GM19193 (cell line): ENCODE measurements around the gene MRPL58.

Experiments used
- POLR2A ChIP-seq: IDR thresholded peaks from 4 replicates; pipeline ENCODE4 v1.6.1; 2011; ENCODE audit not compliant: insufficient read depth, insufficient read length; ENCODE audit errors: extremely low read depth

Gene MRPL58

GRCh38 chr17:75003957-75004355 is 8.5 kb upstream of the MRPL58 start:
- no peak for TF ChIP-seq POLR2A

GRCh38 chr17:75004371-75004770 is 8.1 kb upstream of the MRPL58 start:
- TF ChIP-seq POLR2A: no peak

DNA sequence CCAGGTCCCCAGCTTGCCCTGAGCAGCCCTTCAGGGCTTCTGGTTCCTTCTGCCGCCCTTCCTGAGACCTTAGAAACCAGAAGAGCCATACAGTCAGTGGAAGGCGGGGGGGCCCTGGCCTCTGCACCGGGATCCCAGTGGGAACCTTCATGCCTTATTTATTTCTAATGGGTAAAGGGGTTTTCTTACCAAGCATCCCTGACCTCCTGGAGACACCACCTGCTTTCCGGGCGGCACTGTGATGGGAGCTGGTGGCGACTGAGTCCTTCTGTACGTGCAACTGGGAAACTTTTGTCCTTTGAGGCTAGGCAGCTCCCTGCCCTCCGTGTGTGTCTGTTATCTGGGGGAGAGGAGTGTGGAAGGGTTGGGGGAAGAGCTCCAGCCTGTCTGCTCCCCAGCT is 7.2 kb upstream of the MRPL58 start:
- TF ChIP-seq POLR2A: no peak

GRCh38 chr17:75006653-75007052 is 5.8 kb upstream of the MRPL58 start:
- TF ChIP-seq POLR2A: no peak

DNA sequence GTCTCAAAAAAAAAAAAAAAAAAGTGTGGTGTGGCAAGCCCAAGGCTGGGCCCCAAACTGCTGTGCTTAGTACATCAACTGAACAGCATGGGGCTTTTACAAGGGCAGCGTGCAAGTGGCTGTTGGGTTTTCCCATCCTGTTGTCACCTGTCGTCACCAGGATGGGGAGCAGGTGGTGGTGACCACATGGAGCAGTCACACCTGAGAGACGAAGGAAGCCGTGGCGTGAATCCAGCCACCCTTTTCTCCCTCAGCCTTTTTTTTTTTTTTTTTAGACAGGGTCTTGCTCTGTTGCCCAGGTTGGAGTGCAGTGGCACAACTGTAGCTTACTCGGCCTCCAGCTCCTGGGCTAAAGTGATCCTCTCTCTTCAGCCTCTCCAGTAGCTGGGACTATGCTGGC is 4.1 kb upstream of the MRPL58 start:
- no peak for TF ChIP-seq POLR2A

- no peak for TF ChIP-seq POLR2A
Observed at GRCh38 chr17:75009139-75009724, 3.2 kb upstream of the MRPL58 start.

GRCh38 chr17:75010683-75011400 is 1.6 kb upstream of the MRPL58 start:
- TF ChIP-seq POLR2A: no peak

DNA sequence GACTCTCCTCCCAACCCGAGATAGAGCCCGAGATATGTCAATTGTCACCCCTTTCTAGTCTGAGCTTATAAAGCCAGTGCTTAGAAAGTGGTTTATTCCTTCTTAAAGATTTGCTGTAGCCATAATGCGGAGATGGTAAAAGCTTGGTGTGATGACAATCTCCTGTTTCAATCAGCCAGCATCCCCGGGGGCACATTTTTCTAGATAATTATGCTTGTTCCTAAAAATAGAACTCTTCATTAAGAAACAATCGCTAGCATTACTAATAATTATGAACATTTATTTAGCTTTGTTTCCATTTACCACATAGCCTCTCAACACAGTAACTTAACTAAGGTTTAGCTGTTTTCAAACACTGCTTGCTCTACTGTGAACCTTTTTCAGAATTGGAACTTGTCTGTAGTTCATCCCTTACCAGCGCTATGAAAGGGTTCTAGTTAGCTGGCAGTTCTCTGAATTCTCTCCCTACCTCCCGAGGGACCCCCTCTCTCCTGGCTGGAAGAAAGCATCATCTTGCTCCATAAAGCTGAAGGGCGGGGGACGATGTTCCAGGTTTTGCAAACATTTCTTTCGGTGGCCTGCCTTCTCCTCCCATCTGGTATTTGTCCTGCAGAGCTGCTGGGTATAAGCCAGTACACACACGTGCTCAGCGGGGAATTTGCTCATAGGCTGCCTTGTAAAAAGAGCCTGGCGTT is 922 bp upstream of the MRPL58 start:
- no peak for TF ChIP-seq POLR2A

DNA sequence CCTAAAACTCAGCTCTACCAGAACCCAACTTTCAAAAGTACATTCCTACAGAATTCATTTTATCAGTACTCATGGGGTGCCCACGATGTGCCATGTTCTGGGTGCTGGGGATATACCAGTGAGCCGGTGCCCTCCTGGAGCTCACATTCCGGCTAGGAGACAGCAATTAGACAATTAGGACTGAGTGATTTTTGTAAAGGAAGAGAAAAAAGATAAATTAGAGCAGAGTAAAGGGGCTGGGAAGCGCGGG is 449 bp upstream of the MRPL58 start:
- TF ChIP-seq POLR2A: no peak

DNA sequence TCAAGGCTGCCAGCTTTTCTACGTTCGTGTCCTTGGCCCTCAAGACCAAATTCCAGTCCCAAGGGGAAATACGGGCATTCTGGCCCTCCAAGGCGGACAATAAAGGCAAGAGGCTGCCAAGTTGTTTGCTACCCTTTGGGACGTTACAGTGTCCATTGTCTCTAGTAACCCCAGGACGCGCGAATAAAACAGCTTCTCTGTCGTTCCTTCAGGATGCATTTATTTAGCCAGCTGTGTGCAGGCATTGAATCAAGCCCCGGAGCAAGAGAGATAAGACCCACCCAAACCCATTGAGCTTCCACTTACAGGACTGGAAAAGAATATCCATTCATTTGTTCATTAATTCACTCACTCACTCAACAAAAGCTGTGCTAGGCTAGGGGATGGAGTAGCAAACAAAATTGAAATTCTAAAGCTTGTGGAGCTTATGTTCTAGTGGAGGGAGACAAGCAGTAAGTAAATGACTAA is 656 bp downstream of the MRPL58 start:
- TF ChIP-seq POLR2A: no peak

- TF ChIP-seq POLR2A: no peak
Observed at GRCh38 chr17:75019146-75019545, 6.7 kb downstream of the MRPL58 start.

GRCh38 chr17:75019710-75020109 is 7.2 kb downstream of the MRPL58 start:
- no peak for TF ChIP-seq POLR2A

- TF ChIP-seq POLR2A: no peak
Observed at GRCh38 chr17:75020331-75021110, 8.1 kb downstream of the MRPL58 start.

- TF ChIP-seq POLR2A: no peak
Observed at GRCh38 chr17:75024686-75025397, 12.4 kb downstream of the MRPL58 start.

DNA sequence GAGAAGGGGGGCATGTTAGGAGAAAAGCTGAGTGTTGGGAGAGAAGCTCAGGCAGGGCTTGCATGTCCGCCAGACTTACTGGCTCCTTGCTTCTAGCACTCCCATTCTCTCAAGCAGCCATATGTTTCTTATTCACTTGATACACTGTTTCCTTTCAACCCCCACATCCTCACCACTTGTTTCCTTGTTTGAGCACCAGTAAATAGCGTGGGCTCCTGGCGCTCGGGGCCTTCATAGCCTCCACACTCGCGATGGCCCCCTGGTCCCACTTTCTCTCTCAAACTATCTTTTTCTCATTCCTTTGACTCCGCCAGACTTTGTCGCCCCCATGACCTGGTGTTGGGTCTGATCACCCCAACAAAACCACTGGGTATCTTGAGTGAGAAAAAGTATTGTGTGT is 17.7 kb downstream of the MRPL58 start:
- TF ChIP-seq POLR2A: no peak
